ENCODE data around the gene GGA1. TPM values are rescaled to one million over a fixed set of nuclear protein-coding genes. Genes with fewer than 3 reads are reported as not detected.
"Not testable (repeated sequence)": the region's sequence is repeated elsewhere in the genome, so short reads cannot be mapped to it uniquely, and the experiment has no call there.

GGA1 gene
- total RNA-seq, 1 experiment from 2014 or later, result 52.7 TPM

DNA sequence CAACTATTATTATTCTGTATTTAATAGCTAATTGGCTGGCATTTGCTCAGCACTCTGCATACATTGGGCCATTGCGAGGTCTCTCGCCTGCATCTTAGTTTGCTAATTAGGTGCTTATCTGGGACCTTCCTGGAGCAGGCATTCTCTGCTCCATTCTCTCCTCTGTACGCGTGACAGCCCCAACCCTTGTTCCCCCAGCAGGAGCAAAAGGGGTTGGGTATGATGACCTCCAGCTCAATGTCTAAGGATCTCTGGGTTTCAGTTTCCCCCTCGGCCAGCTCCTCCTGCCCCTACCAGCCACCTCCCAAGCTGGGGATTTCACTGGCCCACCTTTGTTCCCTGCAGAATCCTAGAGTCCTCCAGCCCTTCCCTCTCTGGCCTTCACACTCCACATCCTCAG is 19.0 kb upstream of the GGA1 start:
- Mint-ChIP-seq H3K4me1 (ENCODE audit: insufficient read depth, unreplicated experiment) (peaks cover 12% of the 10 kb centered on the region), H3K4me3 (ENCODE audit: unreplicated experiment) (no peak overlapping the region), H3K9me3 (ENCODE audit: unreplicated experiment) (no peaks in the 10 kb centered on the region), H3K27me3 (ENCODE audit: insufficient read depth, unreplicated experiment) (no peaks in the 10 kb centered on the region), H3K27ac (ENCODE audit: low read depth, unreplicated experiment) (no peak overlapping the region), H3K36me3 (ENCODE audit: insufficient read depth, unreplicated experiment) (peaks cover 6% of the 10 kb centered on the region)
- no peak for DNase-seq (ENCODE audit: unreplicated experiment)
- ChIA-PET POLR2A (interaction anchor here (0.7 to 1.4 kb wide), 2 partner anchors 22 to 146 kb away, joined by 3 to 4 read pairs; no protein-coding TSS in a partner anchor), CTCF (interaction anchor here (0.7 to 9.2 kb wide), 6 partner anchors 7 to 136 kb away, joined by 3 to 131 read pairs (median 4); no protein-coding TSS in a partner anchor)
- intact Hi-C loops (cut with micrococcal nuclease), result loop anchor here (10.0 kb wide), 1 partner anchor 275 kb away; no protein-coding TSS in a partner anchor
- TF ChIP-seq, protein P1, sequence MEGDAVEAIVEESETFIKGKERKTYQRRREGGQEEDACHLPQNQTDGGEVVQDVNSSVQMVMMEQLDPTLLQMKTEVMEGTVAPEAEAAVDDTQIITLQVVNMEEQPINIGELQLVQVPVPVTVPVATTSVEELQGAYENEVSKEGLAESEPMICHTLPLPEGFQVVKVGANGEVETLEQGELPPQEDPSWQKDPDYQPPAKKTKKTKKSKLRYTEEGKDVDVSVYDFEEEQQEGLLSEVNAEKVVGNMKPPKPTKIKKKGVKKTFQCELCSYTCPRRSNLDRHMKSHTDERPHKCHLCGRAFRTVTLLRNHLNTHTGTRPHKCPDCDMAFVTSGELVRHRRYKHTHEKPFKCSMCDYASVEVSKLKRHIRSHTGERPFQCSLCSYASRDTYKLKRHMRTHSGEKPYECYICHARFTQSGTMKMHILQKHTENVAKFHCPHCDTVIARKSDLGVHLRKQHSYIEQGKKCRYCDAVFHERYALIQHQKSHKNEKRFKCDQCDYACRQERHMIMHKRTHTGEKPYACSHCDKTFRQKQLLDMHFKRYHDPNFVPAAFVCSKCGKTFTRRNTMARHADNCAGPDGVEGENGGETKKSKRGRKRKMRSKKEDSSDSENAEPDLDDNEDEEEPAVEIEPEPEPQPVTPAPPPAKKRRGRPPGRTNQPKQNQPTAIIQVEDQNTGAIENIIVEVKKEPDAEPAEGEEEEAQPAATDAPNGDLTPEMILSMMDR (IDR thresholded peaks at IDR 0.05; ENCODE audit: unreplicated experiment), result no peak
- no TSS peak for BruUV-seq (replicated peaks)

DNA sequence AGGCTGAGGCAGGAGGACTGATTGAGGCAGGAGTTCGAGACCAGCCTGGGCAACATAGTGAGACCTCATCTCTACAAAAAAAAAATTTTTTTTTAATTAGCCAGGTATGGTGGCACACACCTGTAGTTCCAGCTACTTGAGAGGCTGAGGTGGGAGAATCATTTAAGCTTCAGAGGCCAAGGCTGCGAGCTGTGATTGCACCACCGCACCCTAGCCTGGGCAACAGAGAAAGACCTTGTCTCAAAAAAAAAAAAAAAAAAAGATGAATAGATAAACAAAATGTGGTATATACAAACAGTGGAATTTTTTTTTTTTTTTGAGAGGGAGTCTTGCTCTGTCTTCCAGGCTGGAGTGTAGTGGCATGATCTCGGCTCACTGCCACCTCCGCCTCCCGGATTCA is 17.6 kb upstream of the GGA1 start:
- CTCF ChIA-PET, result interaction anchor here (0.6 to 9.2 kb wide), 5 partner anchors 24 to 331 kb away, joined by 3 to 131 read pairs (median 3); no protein-coding TSS in a partner anchor
- intact Hi-C loops (cut with micrococcal nuclease), result loop anchor here (10.0 kb wide), 1 partner anchor 276 kb away; no protein-coding TSS in a partner anchor

DNA sequence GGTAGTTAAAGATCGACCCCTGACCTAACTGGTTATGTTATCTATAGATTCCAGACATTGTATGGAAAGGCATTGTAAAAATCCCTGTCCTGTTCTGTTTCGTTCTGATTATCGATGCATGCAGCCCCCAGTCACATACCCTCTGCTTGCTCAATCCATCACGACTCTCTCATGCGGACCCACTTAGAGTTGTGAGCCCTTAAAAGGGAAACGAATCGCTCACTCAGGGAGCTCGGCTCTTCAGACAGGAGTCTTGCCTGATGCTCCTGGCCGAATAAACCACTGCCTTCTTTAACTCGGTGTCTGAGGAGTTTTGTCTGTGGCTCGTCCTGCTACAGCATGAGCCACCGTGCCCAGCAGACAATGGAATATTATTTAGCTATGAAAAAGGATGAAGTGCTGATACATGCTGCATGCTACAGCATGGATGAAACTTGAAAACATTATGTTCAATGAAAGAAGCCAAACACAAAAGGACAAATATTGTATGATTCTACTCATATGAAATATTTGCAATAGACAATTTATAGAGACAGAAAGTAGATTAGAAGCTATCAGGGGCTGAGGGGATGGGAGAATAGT is 16.7 kb upstream of the GGA1 start:
- Mint-ChIP-seq H3K36me3 (ENCODE audit: insufficient read depth, unreplicated experiment) (peaks cover 6% of the 10 kb centered on the region), H3K4me1 (ENCODE audit: insufficient read depth, unreplicated experiment) (peaks cover 12% of the 10 kb centered on the region), H3K27ac (ENCODE audit: low read depth, unreplicated experiment) (no peak overlapping the region), H3K4me3 (ENCODE audit: unreplicated experiment) (peak overlapping the region; percentile 64), H3K27me3 (ENCODE audit: insufficient read depth, unreplicated experiment) (no peaks in the 10 kb centered on the region), H3K9me3 (ENCODE audit: unreplicated experiment) (no peaks in the 10 kb centered on the region)
- DNase-seq (ENCODE audit: unreplicated experiment), result no peak
- TF ChIP-seq, protein P1 (IDR thresholded peaks at IDR 0.05; ENCODE audit: unreplicated experiment), result no peak
- TSS peak; percentile 60 for BruUV-seq (replicated peaks)
- intact Hi-C loops (cut with micrococcal nuclease), result loop anchor here (1.0 to 10.0 kb wide), 4 partner anchors 47 to 277 kb away; no protein-coding TSS in a partner anchor
- POLR2A ChIA-PET, result interaction anchor here (0.6 to 1.7 kb wide), 19 partner anchors 9 to 1287 kb away, joined by 3 to 19 read pairs (median 5); partner anchors contain the start of genes GGA1 and LGALS2
- CTCF ChIA-PET, result interaction anchor here (0.6 to 9.2 kb wide), 31 partner anchors 8 to 332 kb away, joined by 3 to 131 read pairs (median 4); partner anchors contain the start of genes GGA1 and LGALS2

More for the DNA sequence above, 17.6 kb upstream of the GGA1 start:
- not testable (repeated sequence) for H3K4me3 Mint-ChIP-seq (ENCODE audit: unreplicated experiment); DNase-seq (ENCODE audit: unreplicated experiment); BruUV-seq (replicated peaks); H3K9me3 Mint-ChIP-seq (ENCODE audit: unreplicated experiment); H3K27me3 Mint-ChIP-seq (ENCODE audit: insufficient read depth, unreplicated experiment); H3K27ac Mint-ChIP-seq (ENCODE audit: low read depth, unreplicated experiment); H3K36me3 Mint-ChIP-seq (ENCODE audit: insufficient read depth, unreplicated experiment)
- POLR2A ChIA-PET, result interaction anchor here (1.7 kb wide), 1 partner anchor 64 kb away, joined by 3 read pairs; no protein-coding TSS in a partner anchor
- peaks cover 12% of the 10 kb centered on the region for H3K4me1 Mint-ChIP-seq (ENCODE audit: insufficient read depth, unreplicated experiment)

DNA sequence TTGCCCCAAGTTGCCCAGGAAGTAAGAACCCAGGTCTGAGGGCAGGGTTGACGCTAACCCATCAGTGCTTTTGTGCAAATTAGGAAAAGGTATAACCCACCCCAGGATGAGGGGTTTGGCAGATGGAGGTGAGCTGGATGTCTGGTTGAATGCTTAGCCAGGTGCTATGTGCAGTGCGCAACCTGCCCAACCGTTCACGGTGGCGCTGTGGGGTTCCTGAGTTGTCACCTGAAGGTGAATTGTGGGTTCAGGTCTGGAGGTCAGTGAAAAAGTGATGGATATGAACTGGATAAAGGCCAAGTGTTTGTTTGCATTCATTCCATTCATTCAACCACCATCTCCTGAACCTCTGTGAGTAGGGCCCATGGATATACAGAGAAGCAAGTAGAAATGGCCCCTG is 14.4 kb upstream of the GGA1 start:
- Mint-ChIP-seq H3K36me3 (ENCODE audit: insufficient read depth, unreplicated experiment) (no peaks in the 10 kb centered on the region), H3K9me3 (ENCODE audit: unreplicated experiment) (no peaks in the 10 kb centered on the region), H3K27me3 (ENCODE audit: insufficient read depth, unreplicated experiment) (no peaks in the 10 kb centered on the region), H3K4me1 (ENCODE audit: insufficient read depth, unreplicated experiment) (peaks cover 12% of the 10 kb centered on the region), H3K27ac (ENCODE audit: low read depth, unreplicated experiment) (no peak overlapping the region), H3K4me3 (ENCODE audit: unreplicated experiment) (no peak overlapping the region)
- intact Hi-C loops (cut with micrococcal nuclease), result loop anchor here (10.0 kb wide), 1 partner anchor 279 kb away; no protein-coding TSS in a partner anchor
- DNase-seq (ENCODE audit: unreplicated experiment), result no peak
- CTCF ChIA-PET, result interaction anchor here (1.0 to 1.4 kb wide), 2 partner anchors 26 to 56 kb away, joined by 5 read pairs; no protein-coding TSS in a partner anchor
- POLR2A ChIA-PET, result interaction anchor here (0.5 to 0.6 kb wide), 2 partner anchors 24 to 89 kb away, joined by 3 to 6 read pairs; no protein-coding TSS in a partner anchor
- TF ChIP-seq, protein P1 (IDR thresholded peaks at IDR 0.05; ENCODE audit: unreplicated experiment), result no peak
- no TSS peak for BruUV-seq (replicated peaks)

Data from MCF 10A (cell line).